Pons (tissue), 1 donor: ENCODE results near the gene PPIF.

Experiments
- DNase-seq: peaks from one replicate; pipeline ENCODE4 v3.0.0-alpha.2; 2016; ENCODE audit warnings: low spot score

Gene PPIF

GRCh38 chr10:79374312-79375191 lies 27.3 kb downstream of the PPIF start:
- peak; percentile 73 for DNase-seq

DNA sequence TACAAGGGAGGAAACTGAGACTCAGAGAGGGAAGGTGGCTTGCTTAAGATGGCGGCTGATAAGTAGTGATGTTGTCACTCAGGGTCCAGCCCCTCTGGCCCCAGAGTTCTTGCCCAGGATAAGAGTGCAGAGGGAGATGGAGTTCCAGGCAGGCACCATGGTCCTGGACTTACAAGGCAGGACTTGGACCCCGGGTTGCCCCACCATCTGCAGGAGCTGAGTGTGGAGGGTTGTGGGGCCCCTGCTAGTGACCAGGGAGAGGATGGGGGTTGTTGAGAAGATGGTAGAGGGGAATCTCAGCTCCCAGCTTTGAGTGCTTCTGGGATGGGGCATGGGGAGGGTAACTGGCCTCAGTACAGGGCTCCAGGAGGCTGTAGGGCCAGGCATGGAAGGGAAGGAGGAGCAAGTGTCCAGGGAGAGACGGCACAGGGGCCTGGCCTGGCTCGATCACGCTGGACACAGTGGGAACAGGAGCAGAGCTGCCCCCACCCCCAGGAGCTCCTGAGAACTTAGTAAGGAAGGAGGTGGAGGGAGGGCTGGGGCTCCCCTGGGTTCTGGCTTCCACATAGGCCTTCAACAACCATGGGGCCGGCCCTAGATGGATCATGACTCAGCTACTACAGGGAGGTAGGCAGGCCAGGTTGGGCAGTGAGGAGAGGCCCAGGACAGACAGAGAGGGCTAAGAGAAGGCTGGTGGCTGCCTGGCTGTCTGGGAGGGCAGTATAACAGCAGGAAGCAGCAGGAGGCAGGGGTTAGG lies 28.2 kb downstream of the PPIF start:
- DNase-seq: no peak

DNA sequence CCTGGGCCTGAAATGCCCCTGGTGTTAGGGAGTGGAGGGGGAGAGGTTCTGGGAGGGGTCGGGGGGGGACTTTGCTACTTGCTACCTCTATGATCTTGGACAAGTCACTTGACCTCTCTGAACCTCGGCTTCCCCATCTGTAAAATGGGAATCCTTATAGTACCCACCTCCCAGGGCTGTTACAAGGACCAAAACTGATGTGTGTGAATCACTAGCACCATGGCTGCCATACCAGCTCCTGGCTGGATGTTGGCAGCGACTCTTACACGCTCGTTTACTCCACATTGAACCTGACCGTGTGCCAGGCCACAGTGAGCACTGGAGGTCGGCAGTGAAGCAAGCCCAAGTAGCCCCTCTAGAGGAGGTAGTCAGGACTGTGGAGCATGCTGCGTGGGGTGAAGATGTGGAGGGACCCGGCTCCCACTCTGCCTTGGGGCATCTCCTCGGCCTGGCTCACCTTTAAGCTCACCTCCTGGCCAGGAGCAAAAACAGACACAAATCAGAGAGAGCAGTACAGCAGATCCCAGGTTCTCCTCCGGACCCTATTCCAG lies 28.9 kb downstream of the PPIF start:
- DNase-seq: no peak

DNA sequence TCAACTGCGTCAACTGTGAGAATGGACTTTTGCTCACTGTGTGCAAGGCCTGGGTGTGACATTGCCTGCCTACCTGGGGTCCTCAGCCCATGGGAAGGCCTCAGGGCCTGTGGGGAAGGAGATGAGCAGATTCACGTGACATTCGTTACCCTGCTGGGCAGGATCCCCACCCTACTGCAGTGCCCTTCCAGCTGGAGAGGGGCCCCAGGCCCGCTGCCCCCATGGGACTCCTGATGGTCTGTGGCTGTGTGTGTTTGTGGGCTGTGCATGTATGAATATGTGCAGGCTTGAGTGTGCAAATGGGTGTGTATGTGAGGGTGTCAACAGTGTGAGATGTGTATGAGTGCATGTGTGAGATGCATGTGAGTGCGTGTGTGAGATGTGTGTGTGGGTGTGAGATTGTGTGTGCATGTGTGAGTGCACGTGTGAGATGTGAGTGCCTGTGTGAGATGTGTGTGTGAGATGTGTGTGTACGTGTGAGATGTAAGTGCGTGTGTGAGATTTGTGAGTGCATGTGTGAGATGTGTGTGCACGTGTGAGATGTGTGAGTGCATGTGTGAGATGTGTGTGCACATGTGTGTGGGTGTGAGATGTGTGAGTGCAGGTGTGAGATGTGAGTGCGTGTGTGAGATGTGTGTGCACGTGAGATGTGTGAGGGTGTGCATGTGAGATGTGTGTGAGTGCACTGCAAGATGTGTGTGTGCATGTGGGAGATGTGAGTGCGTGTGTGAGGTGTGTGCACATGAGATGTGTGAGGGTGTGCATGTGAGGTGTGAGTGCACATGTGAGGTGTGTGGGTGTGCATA lies 29.7 kb downstream of the PPIF start:
- DNase-seq: no peak

DNA sequence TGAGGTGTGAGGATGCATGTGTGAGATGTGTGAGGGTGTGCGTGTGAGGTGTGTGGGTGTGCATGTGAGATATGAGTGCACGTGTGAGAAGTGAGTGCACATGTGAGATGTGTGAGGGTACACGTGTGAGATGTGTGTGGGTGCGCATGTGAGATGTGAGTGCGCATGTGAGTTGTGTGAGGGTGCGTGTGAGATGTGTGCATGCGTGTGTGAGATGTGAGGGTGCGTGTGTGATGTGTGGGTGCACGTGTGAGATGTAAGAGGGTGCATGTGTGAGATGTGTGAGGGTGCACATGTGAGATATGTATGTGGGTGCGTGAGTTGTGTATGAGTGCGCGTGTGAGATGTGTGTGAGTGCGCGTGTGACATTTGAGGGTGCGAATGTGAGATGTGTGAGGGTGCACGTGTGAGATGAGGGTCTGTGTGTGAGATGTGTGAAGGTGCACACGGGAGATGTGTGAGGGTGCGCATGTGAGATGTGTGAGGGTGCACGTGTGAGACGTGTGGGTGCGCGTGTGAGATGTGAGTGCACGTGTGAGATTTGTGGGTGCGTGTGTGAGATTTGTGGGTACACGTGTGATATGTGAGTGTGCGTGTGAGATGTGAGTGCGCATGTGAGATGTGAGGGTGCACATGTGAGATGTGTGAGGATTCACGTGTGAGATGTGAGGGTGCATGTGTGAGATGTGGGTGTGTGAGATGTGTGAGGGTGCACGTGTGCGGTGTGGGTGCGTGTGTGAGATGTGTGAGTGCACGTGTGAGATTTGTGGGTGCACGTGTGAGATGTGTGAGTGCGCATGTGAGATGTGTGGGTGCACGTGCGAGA lies 30.5 kb downstream of the PPIF start:
- DNase-seq: no peak

- no peak for DNase-seq
Observed at GRCh38 chr10:79378383-79378646, 31.0 kb downstream of the PPIF start.

DNA sequence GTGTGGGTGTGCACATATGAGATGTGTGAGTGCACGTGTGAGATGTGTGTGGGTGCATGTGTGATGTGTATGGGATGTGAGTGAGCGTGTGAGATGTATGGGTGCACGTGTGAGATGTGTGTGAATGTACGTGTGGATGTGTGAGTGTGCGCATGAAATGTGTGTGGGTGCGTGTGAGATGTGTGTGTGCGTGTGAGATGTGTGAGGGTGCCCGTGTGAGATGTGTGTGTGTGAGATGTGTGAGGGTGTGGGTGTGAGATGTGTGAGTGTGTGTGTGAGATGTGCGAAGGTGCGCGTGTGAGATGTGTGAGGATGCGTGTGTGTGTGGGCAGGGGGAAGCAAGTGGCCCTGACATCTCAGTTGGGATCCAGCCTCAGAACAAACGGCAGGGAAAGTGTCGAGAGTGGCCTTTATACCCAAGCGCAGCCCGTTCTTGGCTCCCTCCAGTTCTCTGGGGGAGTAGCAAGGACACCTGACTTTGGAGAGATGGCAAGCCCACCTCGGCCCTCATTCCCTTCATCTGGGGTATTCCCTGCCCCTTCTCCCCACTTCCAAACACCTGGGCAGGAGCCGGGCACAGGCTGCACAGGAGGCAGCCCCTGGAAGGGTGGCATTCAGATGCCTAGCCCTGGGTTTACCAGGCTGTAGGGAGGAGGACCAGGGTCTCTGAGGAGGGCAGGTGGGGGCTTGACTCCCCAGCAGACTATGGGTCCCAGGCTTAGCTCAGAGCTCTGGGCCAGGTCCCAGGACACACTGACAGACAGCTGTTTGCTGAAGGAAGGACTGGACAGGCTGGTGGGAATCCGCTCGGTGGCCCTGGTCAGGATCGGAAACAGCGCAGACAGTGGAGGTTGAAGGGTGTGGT lies 31.6 kb downstream of the PPIF start:
- DNase-seq: no peak

- peak; percentile 48 for DNase-seq
Observed at GRCh38 chr10:79379512-79380124, 32.3 kb downstream of the PPIF start.

- peak; percentile 48 for DNase-seq
Observed at GRCh38 chr10:79380125-79380945, 33.1 kb downstream of the PPIF start.

- peak; percentile 20 for DNase-seq
Observed at GRCh38 chr10:79380946-79381721, 33.9 kb downstream of the PPIF start.

- peak; percentile 60 for DNase-seq
Observed at GRCh38 chr10:79381804-79382221, 34.5 kb downstream of the PPIF start.

DNA sequence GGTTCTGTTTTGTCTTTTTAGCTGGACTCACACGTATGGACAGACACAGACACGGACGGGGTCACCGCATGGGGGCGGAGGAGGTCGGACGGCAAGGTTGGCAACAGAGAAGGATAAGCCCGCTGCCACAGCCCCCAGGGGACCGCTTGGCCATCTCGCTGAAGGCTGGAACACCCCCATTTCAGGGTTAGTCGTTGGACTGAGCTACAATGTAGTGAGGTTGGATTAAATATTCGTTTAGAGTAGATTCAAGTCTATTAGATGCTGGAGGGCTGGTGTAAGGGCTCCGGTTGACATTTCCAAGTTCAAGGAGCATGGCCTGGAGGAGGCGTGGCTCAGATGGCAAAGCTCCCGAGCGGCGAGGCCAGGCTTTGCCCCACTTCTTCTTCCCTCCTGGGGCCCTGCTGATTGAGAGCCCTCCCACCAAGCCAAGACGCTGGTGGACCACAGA lies 35.2 kb downstream of the PPIF start:
- no peak for DNase-seq

DNA sequence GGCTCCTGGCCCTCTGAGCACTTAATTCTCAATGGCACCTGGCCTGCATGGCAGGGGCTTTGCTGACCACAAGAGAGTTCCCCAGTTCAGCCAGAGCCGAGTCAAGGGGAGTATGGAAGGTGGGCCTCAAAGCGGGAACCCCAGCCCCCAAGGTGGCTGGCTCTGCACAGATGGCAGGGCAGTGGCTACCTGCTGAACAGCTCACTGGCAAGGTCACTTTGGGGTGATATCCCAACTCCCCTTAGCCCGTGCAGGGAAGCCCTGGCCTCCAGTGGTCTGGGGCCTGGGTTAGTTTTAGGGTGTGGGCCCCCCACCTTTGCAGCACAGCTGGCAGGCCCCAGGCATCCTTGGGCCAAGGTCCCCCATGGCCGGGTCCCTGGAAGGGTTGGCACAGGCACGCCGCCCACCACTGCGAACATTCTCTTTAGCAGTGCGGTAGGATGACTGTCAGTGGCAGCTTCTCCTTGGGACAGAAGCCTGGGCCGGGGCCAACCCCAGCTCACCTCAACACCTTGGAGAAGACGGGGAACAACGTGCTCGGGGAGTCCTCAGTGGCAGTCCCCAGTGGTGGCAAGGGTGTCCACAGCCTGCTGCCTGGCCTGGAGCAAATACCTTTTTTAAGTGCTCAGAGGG lies 36.8 kb downstream of the PPIF start:
- no peak for DNase-seq

GRCh38 chr10:79384773-79385391 lies 37.6 kb downstream of the PPIF start:
- DNase-seq: no peak

DNA sequence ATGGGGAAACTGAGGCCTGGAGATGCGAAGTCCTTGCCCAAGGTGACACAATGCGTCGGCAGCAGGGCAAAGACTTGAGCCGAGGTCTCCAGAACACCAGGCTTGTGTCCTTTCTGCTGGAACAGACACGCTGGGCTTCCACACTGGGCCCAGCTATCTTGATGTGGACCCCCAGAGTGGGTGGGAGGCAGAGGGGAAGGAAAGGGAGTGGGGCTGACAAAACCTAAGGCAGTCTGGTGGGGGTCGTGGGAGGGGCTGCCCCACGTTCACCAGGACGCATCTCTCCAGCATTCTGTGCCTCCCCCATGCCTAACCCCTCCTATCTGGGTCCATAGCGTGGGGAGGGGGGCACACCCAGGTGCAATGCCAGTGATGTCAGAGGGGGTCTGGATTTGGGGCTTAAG lies 38.1 kb downstream of the PPIF start:
- DNase-seq: no peak

GRCh38 chr10:79385804-79386531 lies 38.7 kb downstream of the PPIF start:
- DNase-seq: no peak
